ENCODE measurements around the gene ZDHHC5. TPM values are rescaled to one million over a fixed set of nuclear protein-coding genes. Genes with fewer than 3 reads are reported as not detected.
"Not testable (repeated sequence)": the region's sequence is repeated elsewhere in the genome, so short reads cannot be mapped to it uniquely, and the experiment has no call there.

The ZDHHC5 gene
- total and polyA plus RNA-seq, 2 of the 13 experiments (the other 11 are each of a cell fraction or from before 2014, with no cell fraction given): 26.6 to 34.0 TPM

GRCh38 chr11:57681168-57681567 is 13.3 kb downstream of the ZDHHC5 start:
- ChIA-PET CTCF (ENCODE audit: low intra/inter-chr PET ratio, low total read pairs) (no interaction called here), POLR2A (no interaction called here)
- Histone ChIP-seq H3K4me1 (ENCODE audit: insufficient read depth, low read length) (peaks cover 5% of the 10 kb centered on the region), H3K36me3 (replicated peaks in 1 of 2; ENCODE audit: control insufficient read depth in 1 of 2, insufficient read depth in 2 of 2, low read length in 2 of 2) (peaks cover 6 to 68% of the 10 kb centered on the region in 2 experiments), H3K4me3 (replicated peaks in 1 of 3; ENCODE audit: insufficient read depth in 1 of 3, low read depth in 2 of 3, low read length in 3 of 3) (no peak overlapping the region), H3K4me2 (ENCODE audit: low read depth, low read length) (no peak overlapping the region), H3K27ac (ENCODE audit: extremely low read length, insufficient read depth, low read length) (no peak overlapping the region), H3K9ac (ENCODE audit: insufficient read depth, low read depth, low read length) (no peak overlapping the region), H3K27me3 (ENCODE audit: control insufficient read depth in 1 of 2, insufficient read depth in 2 of 2, low read length in 2 of 2) (no peaks in the 10 kb centered on the region), H3K9me3 (ENCODE audit: low read length) (no peaks in the 10 kb centered on the region), H2AFZ (ENCODE audit: low read length) (no peak overlapping the region), H4K20me1 (ENCODE audit: insufficient read depth, low read length) (no peaks in the 10 kb centered on the region), H3K79me2 (ENCODE audit: insufficient read depth, low read length) (peaks cover 11% of the 10 kb centered on the region)
- intact Hi-C loops (cut with micrococcal nuclease; ENCODE audit: unreplicated experiment) (no loop called here), in situ Hi-C loops (cut with HindIII; ENCODE audit: extremely low pct_ligation_motif_present, low pct_unique_long_range_greater_than_20kb) (no loop called here)
- DNase-seq (ENCODE audit: low spot score): no peak
- TF ChIP-seq HOXA5 (CRISPR knock-in tag; IDR thresholded peaks at IDR 0.05) (no peak), ZNF841 (CRISPR knock-in tag; IDR thresholded peaks at IDR 0.05; ENCODE audit: borderline replicate concordance) (no peak), ZNF597 (CRISPR knock-in tag; IDR thresholded peaks at IDR 0.05) (no peak), ZNF720 (CRISPR knock-in tag; IDR thresholded peaks at IDR 0.05) (no peak), ZKSCAN5 (CRISPR knock-in tag; IDR thresholded peaks at IDR 0.05) (no peak), ZNF777 (CRISPR knock-in tag; IDR thresholded peaks at IDR 0.05) (no peak), BCL3 (CRISPR knock-in tag; IDR thresholded peaks at IDR 0.05) (no peak), MXD3 (CRISPR knock-in tag; IDR thresholded peaks at IDR 0.05) (no peak), LBX2 (CRISPR knock-in tag; IDR thresholded peaks at IDR 0.05; ENCODE audit: borderline replicate concordance) (no peak), ZNF441 (CRISPR knock-in tag; IDR thresholded peaks at IDR 0.05; ENCODE audit: borderline replicate concordance) (no peak), ZGPAT (CRISPR knock-in tag; IDR thresholded peaks at IDR 0.05) (no peak), ZNF644 (CRISPR knock-in tag; IDR thresholded peaks at IDR 0.05; ENCODE audit: low read depth) (no peak), MED13 (CRISPR knock-in tag; IDR thresholded peaks at IDR 0.05) (no peak)
- FAIRE-seq: no peak
- ATAC-seq: no peak
- BruUV-seq (replicated peaks): no TSS peak
- WGBS (ENCODE audit: low lambda C conversion rate): 94% methylated on average over 1 of the region's 1 CpG

GRCh38 chr11:57690474-57690873 is 22.6 kb downstream of the ZDHHC5 start:
- H3K4me1 ChIP-seq (ENCODE audit: insufficient read depth, low read length); in situ Hi-C loops (cut with HindIII; ENCODE audit: extremely low pct_ligation_motif_present, low pct_unique_long_range_greater_than_20kb); ATAC-seq; H3K27ac ChIP-seq (ENCODE audit: extremely low read length, insufficient read depth, low read length); H3K9me3 ChIP-seq (ENCODE audit: low read length); DNase-seq (ENCODE audit: low spot score); H4K20me1 ChIP-seq (ENCODE audit: insufficient read depth, low read length); H3K27me3 ChIP-seq (ENCODE audit: control insufficient read depth in 1 of 2, insufficient read depth in 2 of 2, low read length in 2 of 2); POLR2A ChIA-PET; H3K4me2 ChIP-seq (ENCODE audit: low read depth, low read length); intact Hi-C loops (cut with micrococcal nuclease; ENCODE audit: unreplicated experiment); H3K9ac ChIP-seq (ENCODE audit: insufficient read depth, low read depth, low read length); FAIRE-seq; H3K79me2 ChIP-seq (ENCODE audit: insufficient read depth, low read length); H3K4me3 ChIP-seq (replicated peaks in 1 of 3; ENCODE audit: insufficient read depth in 1 of 3, low read depth in 2 of 3, low read length in 3 of 3); CTCF ChIA-PET (ENCODE audit: low intra/inter-chr PET ratio, low total read pairs); H2AFZ ChIP-seq (ENCODE audit: low read length): not testable (repeated sequence)
- BruUV-seq (replicated peaks): TSS peak; percentile 31
- peaks cover 25 to 72% of the 10 kb centered on the region in 2 experiments for H3K36me3 ChIP-seq (replicated peaks in 1 of 2; ENCODE audit: control insufficient read depth in 1 of 2, insufficient read depth in 2 of 2, low read length in 2 of 2)
- WGBS (ENCODE audit: low lambda C conversion rate): 100% methylated on average over 5 of the region's 5 CpGs
